OCI-LY7 (cell line): Measurements from ENCODE around the gene ANKRD34A.

ENCODE experiments used
- EZH2phosphoT487 ChIP-seq: fragments of 200-600 bp; sonication (generic); IDR thresholded peaks from 2 replicates; pipeline ENCODE4 v1.6.1; 2018; ENCODE audit warnings: low read depth, borderline replicate concordance, mild to moderate bottlenecking, mixed run types, antibody characterized with exemption, low read length, moderate library complexity, mixed read lengths
- TF ChIP-seq, protein P1 (sequence below): fragments of 200-600 bp; sonication (generic); conservative IDR thresholded peaks from 2 replicates; pipeline ENCODE4 v1.5.1; 2014; ENCODE audit warnings: mild to moderate bottlenecking, antibody characterized with exemption, low read length, moderate library complexity, mixed read lengths

DNA sequence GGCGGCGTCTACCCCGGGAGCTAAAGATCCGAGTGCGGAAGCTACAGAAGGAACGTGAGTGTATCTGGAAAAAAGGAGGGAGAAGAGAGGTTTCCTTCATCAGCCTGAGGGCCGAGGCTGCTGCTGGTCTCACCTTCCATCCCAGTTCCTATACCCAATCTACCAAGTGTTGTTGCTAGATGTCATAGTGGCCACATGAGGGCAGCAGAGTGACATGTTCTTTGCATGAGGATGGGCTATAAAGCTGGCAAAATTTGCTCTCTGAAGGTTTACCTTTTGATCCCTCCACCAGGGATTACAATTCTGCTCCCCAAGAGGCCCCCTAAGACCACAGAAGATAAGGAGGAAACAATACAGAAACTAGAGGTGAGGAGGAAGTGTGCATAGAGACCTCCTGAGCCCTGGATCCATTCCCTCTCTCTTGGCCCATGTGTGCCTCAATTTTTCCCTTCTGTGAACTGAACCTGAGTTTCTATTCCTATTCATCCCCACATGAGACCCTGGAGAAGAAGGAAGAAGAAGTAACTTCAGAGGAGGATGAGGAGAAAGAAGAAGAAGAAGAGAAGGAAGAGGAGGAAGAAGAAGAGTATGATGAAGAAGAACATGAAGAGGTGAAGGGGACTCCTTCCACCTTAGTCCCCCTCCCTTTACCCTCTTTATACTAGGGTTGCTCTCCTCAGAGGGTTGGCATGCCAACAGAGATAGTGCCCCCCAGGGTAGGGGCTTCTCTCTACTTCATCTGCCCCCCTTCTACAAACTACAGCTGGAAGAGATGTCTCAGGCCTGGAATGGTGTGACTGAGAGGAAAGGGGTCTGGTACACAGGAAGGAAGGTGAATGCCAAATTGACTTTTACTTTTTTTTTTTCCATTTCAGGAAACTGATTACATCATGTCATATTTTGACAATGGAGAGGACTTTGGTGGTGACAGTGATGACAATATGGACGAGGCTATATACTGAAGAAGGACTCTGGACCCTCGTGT, 13.4 kb upstream of the ANKRD34A start:
- TF ChIP-seq, protein P1, sequence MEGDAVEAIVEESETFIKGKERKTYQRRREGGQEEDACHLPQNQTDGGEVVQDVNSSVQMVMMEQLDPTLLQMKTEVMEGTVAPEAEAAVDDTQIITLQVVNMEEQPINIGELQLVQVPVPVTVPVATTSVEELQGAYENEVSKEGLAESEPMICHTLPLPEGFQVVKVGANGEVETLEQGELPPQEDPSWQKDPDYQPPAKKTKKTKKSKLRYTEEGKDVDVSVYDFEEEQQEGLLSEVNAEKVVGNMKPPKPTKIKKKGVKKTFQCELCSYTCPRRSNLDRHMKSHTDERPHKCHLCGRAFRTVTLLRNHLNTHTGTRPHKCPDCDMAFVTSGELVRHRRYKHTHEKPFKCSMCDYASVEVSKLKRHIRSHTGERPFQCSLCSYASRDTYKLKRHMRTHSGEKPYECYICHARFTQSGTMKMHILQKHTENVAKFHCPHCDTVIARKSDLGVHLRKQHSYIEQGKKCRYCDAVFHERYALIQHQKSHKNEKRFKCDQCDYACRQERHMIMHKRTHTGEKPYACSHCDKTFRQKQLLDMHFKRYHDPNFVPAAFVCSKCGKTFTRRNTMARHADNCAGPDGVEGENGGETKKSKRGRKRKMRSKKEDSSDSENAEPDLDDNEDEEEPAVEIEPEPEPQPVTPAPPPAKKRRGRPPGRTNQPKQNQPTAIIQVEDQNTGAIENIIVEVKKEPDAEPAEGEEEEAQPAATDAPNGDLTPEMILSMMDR, result peak; percentile 93
- TF ChIP-seq EZH2phosphoT487, result no peak
